ENCODE results near the gene PHLDB2.

Gene PHLDB2

DNA sequence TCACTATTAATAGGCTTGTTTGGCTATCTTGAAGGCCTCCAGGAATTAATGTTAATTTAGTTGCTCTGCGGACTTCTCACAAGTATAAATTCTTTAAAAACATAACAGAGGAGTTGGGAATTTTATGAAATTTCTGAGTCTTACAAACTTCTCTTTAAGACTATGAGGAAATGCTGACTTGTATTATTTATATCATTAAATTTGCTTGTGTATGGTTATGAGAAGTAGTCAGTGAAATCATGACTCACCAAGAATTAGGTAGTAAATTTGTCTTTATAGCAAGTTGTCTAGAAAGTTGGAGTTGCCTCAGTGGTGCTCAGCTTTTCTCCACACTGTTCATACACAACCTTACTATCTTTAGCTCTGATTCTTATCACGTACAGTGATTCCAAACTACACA is 26.5 kb downstream of the PHLDB2 start:
- DNase-seq, result no peak

DNA sequence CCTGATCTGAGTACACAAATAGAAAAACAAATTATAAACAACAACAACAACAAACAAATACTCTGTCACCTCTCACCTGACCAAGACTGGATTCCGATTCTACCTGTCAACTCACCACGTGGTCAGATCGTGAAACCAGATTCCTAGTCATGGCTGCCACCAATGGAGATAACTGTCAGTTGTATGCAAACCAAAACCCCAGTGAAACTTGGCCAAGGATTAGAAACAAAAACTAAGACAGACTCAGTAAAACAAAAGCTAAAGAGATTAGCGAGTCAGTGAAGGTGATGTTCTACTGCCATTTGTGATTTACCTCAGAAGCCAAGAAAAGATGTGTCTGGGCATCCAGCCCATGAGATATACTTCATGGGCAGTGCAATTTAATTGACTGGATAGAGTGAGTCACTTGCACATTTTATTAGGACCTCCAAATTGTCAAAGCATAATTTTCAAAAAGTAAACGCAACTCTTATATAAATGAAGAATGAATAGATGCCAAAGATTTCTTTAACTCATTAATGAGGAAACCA is 31.1 kb downstream of the PHLDB2 start:
- no peak for DNase-seq

DNA sequence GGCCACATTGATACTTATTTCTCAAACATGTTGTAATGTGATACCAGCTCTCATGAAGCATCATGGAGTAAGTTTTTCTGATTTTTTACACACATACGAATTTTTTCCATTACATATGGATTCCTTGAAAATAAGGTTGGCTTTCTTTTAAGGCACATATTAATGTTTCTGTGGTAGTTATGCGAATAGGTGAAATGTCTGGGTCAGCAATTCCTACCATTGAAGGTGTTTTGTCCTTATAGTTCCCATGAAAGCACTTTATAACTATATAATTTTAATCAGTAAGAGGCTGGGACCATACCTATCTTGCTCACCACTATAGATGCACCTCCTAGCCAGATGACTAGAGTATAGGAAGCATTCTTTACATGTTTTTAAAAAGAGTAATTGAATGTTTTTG is 33.0 kb downstream of the PHLDB2 start:
- DNase-seq, result no peak

DNA sequence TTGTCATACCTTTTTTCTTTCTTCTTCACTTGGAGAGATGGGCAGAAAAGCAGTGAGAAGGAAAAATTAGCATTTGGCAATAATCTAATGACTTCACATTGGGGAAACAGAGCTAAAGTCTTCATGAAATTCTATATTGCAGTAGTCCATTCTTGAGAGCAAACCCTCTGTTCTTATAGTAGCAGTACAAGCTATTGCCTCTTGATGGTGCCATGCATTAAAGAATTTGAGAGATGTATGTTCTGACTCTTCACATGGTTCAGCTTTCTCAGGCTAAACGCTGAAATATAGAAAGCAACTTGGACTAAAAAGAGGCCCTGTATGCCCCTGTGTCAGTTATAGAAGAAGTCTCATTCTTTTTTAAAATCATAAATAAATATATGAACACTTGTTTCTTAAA is 36.0 kb downstream of the PHLDB2 start:
- peak; percentile 10 for DNase-seq

DNA sequence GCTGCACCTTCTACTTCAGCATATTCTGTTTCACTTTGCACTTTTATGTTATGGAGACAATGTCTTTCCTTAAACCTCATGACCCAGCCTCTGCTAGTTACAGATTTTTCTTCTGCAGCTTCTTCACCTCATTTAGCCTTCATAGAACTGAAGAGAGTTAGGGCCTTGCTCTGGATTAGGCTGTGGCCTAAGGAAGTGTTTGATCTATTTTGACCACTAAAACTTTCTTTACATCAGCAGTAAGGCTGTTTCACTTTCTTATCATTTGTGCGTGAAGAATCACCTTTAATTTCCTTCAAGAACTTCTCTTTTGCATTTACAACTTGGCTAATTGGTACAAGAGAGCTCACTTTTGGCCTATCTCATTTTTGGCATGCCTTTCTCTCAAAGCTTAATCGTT is 40.9 kb downstream of the PHLDB2 start:
- DNase-seq, result no peak

DNA sequence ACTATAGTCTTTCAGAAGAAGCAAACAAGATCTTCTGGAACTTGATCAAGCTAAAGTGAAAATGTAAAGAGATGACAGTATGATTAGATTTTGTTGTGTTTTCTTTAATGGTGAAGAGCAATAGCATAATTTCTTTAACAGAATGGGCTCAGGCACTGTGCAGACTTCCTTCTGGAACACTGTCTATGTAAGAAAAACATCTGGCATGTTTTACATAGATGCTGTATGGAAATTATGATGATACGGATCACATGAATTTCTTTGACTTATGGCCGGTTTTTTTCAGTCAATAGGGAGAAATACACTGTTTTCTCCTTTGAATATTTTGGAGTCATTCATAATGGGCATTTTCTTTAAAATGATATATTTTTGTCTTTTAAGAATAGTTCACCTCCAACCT is 42.6 kb downstream of the PHLDB2 start:
- DNase-seq, result no peak

DNA sequence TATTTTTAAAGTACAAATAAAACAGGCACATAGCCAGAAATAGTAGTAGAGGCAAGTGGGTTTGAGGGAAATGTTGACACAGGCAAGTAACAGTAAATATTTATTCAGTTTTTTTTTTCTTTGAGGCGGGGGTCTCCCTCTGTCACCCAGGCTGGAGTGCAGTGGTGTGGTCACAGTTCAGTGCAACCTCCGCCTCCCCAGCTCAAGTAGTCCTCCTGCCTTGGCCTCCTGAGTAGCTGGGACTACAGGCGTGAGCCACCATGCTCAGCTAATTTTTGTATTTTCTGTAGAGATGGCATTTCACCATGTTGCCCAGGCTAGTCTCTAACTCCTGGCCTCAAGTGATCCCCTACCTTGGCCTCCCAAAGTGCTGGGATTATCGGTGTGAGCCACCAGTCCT is 43.5 kb downstream of the PHLDB2 start:
- no peak for DNase-seq

DNA sequence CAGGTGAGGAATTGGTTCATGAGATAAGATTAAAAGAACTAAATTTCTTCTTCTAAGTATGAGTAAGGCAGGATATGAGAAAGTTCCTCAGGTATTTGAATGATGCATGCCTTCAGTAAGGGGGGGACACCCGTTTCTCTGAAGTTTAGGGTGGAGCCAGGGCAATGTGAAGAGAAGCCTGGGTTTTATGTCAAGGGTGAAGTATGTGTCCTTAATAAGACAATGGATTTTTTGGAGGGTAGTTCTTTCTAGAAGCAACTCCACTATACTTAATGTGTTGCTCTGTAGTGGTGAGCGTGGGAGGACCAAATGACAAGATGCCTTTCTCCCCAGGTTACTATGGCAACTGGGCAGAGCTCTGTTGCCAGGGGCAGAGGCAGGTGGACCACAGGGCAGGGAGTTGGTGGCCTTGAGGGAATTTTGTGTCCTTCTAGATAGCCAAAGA is 44.0 kb downstream of the PHLDB2 start:
- no peak for DNase-seq

DNA sequence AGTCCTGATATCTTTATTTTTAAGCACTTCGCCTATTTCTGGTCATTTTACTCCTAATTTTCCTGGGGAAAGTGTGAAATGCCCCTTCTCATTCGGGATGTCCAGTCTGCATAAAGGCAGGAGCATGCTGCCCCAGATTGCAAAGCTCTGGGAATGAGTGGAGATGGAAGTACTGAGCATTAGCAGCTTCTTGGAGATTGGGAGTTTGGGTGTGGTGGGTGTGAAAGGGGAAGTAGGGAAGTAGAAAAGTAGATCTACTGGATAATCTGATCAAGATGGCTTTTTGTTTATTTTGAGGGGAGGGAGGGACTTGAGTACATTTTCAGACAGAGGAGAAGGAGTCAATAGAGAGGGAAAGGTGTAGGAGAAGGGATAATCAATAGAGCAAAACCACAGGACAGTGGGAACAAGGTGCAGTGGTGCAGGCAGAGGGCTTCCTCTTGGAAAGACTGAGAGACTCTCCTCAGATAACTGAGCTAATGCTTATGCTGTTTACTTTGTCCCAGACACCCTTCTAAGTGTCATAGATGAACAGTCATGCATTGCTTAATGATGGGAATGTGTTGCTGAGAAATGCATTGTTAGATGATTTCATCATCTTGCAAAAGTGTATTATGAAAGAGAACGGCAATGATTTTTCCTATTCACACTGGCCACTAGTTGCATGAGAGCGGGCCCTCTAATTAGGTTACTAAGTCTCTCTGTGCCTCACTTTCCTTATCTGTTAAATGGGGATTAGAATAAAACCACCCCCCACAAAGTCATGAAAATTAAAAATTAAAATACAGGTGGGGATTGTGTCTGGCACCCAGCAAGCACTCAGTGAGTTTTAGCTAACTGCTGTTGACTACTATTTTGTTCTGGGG is 45.5 kb downstream of the PHLDB2 start:
- no peak for DNase-seq

DNA sequence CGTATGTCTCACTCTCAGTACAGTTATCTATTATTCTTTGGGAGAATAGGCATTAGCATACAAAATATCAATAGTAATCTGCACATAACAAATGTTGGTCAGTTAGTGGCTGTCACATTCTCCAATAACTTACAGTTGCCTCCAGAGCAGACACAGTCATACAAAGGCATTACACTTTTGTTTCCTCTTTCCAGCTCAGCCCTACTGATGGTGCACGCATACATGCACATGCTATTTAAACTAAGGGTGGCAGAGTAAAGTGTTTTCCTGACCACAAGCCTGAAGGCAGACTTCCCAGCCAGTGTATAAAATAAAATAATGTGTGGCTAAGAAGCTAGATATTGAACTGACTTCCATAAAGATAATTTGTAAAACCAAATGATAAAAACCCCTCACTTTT is 47.6 kb downstream of the PHLDB2 start:
- no peak for DNase-seq

DNA sequence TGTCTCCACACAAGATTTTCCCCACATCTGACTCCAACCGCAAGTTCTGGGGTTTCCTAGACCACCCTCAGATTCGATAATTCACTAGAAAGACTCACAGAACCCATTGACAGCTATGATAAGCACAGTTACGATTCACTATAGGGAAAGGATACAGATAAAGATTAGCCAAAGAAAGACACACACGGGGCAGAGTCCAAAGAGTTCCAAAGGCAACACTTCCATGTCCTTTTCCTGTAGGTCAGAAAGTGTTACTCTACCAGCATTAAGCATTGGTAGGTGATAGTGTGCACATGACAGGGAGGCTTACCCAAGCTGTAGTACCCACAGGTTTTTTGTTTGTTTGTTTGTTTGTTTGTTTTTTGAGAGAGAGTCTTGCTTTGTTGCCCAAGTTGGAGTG is 48.1 kb downstream of the PHLDB2 start:
- no peak for DNase-seq

DNA sequence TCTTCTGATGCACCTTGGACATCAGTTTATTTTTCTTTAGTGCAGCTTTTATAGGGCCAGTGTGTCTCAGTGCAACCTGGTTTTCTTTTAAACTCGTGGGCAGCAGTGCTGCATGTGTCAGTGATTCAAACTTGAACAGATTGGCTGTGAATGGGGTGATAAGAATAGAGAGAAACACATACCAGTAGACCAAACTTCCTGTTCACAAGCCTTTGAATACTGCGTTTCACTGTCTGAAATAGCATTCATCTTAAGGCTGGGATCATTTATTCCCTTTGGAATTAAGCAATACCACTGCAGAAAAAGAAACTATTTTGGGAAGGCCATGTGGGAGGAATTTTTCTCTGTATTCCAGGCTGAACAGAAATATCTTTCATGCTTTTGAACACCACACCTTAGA is 51.7 kb downstream of the PHLDB2 start:
- no peak for DNase-seq

DNA sequence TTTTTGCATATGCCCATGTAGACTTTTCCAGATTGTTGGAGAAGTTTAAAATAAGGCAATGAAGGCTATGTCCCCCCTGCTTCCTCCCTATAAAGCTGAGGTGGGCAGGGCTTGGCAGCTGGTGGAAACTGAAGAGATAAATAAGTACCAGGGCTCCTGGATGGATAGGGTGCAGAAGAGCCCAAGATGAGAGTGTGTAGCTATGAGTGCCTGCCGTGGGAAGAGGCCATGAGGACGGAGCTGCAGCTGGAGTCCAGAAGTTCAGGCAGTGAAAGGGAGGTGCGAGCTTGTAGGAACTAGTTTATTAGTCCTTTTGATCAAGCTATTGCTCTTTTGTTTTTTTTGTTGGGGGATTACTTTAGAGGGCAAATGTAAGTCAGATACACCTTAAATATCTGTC is 52.4 kb downstream of the PHLDB2 start:
- DNase-seq, result no peak

DNA sequence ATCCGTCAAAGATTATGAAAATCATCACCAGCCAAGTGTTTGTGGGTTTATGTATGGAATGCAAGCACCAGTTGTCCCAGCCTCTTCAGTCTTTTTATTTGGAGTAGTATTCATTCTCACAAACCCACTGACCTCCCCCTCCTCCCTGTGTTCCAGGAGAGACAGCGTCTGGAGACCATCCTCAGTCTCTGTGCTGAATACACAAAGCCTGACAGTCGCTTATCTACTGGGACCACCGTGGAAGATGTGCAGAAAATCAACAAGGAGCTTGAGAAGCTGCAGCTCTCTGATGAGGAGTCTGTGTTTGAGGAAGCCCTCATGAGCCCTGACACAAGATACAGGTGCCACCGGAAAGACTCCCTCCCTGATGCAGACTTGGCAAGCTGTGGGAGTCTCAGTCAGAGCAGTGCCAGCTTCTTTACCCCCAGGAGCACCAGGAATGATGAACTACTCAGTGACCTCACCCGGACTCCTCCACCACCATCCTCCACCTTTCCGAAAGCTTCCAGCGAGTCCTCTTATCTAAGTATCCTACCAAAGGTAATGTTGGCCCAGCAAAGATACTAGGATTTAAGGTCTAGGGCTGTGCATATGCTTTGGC is 54.2 kb downstream of the PHLDB2 start:
- no peak for DNase-seq

DNA sequence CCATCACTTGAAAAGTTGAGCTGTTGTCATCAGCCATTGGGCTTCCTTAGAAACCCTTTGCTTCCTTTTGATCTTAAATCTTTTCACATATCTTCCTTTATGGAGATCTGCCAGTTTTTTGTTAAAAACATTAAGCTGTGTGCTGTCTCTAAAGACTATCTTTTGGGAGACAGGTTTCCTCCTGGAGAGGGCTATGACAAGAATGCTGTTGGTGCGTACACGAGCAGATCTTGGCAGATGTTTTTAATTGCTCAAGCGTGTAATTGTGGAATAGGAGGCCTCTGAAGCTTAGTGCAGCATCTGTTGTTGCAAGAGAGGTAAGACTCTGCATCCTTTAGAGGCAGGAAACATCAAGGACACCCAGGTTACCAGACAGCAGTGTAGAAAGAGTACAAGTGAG is 56.8 kb downstream of the PHLDB2 start:
- no peak for DNase-seq

DNA sequence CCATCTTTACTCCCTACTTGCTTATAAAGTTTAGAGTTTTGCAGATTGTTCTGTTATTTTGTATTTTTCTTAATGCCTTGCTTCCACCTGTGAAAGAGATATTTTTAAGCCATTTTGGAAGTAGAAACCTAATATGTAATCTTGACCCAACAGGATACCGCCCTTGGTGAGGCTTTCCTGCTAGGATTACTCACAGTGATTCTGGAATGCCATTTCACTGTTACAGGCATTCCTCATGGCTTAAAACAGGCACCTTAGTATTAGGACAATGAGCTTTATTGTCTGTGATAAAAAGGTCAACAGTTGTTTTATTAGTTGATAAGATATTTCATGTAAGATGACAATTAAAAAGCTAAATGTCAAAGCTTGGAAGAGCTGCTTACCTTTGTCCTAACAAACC is 58.2 kb downstream of the PHLDB2 start:
- no peak for DNase-seq

DNA sequence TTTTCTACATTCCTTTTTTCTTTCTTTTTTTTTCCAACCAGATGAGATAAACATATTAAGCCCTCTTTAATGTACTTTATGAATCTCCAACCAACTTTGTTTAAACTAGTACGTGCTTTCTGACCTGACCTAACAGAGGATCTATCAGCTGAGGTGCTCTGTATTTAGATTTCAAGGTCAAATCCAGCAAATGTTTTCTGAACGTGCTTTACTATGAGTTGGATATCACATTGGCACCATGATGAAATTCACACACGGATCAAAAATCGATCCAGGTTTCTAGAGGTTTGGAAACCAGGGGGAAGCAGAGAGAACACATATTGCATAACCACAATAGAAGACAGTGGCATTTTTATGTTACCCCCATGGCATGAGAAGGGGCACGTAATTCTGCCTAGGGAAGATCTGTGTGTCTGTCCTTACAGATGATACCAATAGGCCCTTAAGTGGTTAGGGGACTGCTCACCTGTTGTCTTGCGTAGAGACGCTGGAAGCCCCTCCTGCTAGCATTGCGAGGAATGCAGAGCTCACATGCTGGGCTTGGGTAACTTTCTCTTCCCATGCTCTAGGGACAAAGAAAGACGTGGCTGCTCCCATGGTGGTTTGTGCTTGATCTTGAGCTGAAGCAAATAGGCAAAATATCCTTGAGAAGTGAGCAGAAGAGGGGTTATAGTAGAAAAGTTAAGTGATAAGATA is 60.5 kb downstream of the PHLDB2 start:
- no peak for DNase-seq

DNA sequence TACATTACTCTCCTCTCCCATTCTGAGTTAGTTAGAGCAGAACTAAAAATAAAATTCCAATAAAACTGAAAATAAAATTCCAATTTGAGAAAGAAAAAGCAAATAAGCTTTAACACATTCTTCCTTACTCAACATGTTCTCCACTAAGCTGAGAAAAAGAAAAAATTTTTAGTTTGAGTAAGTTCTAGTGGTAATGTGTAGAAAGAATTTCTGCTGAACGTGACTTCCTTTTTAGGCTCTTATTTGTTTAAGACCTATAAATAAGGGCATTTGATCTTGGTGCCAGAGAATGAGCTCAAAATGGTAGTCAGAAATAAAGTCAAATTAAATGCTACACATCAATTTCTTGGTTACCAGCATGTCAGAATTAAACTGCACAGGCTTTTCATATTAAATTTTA is 62.1 kb downstream of the PHLDB2 start:
- DNase-seq, result no peak

DNA sequence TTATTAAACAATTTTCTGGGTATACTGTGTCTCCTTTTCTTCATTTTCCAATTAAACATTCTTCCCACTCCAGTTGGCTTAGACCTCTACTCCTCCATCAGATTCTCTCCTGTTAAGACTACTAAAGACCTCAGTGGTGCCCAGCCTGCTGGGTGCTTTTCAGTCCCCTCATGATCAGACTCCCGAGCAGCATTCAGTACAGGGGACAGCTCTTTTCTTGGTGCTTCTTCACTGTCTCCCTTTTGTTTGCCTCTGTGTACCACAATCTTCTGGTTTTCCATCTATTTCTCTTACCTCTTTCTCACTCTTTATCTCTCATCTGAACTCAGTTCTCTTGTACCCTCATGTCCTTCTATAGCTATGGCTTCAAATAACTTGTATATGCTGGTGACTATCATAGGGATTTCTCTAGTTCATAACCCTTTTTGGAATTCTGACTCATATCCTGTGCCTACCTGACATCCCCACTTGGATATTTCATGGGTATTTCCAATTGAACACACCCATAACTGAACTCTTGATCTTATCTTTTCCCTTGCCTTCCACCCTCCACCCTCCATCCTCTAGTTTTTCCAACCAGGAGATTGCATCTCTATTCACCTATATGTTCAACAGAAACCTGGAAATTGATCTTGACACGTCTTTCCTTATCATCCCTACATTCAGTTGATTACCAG is 64.2 kb downstream of the PHLDB2 start:
- no peak for DNase-seq

DNA sequence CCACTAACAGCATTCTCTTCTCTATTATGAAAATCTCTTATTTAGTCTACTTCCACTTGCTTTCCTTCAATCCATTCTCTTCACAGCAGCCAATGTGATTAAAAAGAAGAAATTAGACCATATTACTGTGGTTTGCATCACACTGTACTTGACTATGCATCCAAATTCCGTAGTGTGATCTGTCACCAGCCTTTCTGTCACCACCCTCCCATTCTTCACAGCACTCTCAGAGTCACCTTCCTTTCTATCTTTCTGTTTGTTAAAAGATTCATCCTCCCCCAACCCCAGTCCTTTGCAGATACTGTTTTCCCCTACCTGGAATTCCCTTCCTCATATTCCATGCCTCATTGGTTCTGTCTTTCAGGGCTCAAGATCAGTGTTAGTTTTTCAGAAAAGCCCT is 64.7 kb downstream of the PHLDB2 start:
- no peak for DNase-seq

DNA sequence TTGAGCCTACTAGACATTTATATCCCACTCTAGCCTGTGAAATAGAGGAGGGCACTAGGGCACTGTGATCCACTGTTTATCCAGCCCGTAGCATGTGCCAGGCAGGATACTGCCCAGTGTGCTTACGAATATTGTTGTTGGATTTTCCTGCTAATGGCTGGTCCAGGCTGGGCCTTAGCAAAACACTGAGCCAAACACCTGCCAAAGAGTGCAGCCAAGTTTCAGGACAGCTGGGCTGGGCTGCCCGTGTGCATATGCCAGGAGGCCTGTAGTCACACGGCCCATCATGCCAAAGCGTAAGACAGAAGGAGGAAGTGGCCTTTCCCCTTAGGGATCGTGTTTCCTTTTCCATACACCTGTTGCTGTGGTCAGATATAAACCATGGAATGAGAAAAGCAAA is 65.2 kb downstream of the PHLDB2 start:
- DNase-seq, result no peak

DNA sequence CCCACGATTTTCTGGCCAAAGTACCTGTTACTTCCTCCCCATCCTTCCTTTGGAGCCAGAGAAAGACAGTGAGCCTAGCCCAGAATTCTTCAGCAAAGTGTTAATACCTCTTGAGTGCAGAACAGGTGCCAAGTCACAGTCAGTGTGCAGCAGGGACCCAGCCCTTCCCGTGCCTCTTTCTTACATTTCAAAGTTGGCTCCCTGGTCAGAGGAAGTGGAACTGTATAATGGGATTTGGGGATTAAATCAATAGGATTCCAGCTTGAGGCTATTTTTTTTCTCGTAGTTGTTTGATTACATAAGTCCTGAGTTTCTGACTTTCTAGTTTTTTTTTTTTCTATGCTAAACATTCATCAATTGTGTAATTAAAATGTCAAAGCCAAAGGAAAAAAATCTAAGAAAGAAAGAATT is 67.2 kb downstream of the PHLDB2 start:
- no peak for DNase-seq

DNA sequence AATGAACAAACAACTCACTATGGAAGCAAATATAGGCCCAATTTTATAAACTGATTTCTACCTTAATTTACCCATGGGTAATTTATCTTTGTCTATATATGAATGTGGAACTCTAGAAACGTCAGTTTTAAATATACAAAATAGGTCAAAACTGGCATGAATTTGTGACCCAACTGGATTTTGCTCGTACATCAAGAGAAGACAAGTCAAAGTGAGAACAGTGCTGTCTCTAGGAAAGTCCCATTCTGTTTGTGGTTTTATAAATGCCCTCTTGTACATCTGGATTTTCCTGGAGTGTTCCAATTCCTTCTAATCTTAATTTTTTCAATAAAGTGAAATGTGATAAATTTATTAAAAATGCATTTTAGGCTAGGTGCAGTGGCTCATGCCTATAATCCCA is 69.5 kb downstream of the PHLDB2 start:
- DNase-seq, result no peak
